ENCODE results near the gene COL8A1.
"Not testable (repeated sequence)": the region's sequence is repeated elsewhere in the genome, so short reads cannot be mapped to it uniquely, and the experiment has no call there.

The COL8A1 gene

GRCh38 chr3:99638167-99638948 lies at the start of gene COL8A1:
Gene COL8A1 (plus strand): TSS chr3:99638594. CDS start chr3:99790683, 152,089 bp downstream.
- DNase-seq (ENCODE audit: extremely low read depth, low read depth) = peak; percentile 53
- no peak for TF ChIP-seq CTCF (IDR thresholded peaks at IDR 0.05; ENCODE audit: low read depth, low read length)

- DNase-seq (ENCODE audit: extremely low read depth, low read depth) = not testable (repeated sequence)
These were observed 49.2 kb upstream of the COL8A1 start for GRCh38 chr3:99589168-99589567.

- no peak for TF ChIP-seq CTCF (IDR thresholded peaks at IDR 0.05; ENCODE audit: low read depth, low read length)
- DNase-seq (ENCODE audit: extremely low read depth, low read depth) = no peak
These were observed 38.5 kb upstream of the COL8A1 start for GRCh38 chr3:99599894-99600293.

GRCh38 chr3:99601515-99601914 lies 36.9 kb upstream of the COL8A1 start:
- no peak for DNase-seq (ENCODE audit: extremely low read depth, low read depth)
- TF ChIP-seq CTCF (IDR thresholded peaks at IDR 0.05; ENCODE audit: low read depth, low read length) = no peak

- no peak for DNase-seq (ENCODE audit: extremely low read depth, low read depth)
- no peak for TF ChIP-seq CTCF (IDR thresholded peaks at IDR 0.05; ENCODE audit: low read depth, low read length)
These were observed 36.2 kb upstream of the COL8A1 start for GRCh38 chr3:99602183-99602582.

- no peak for DNase-seq (ENCODE audit: extremely low read depth, low read depth)
- TF ChIP-seq CTCF (IDR thresholded peaks at IDR 0.05; ENCODE audit: low read depth, low read length) = no peak
These were observed 31.2 kb upstream of the COL8A1 start for GRCh38 chr3:99607151-99607550.

GRCh38 chr3:99614768-99615167 lies 23.6 kb upstream of the COL8A1 start:
- DNase-seq (ENCODE audit: extremely low read depth, low read depth) = no peak
- TF ChIP-seq CTCF (IDR thresholded peaks at IDR 0.05; ENCODE audit: low read depth, low read length) = no peak
